ENCODE data around the gene OMP.
"Not testable (repeated sequence)": the region's sequence is repeated elsewhere in the genome, so short reads cannot be mapped to it uniquely, and the experiment has no call there.

The OMP gene

GRCh38 chr11:77102246-77103210 is at the start of gene OMP:
TSS of gene OMP (plus strand) at chr11:77102840. CDS start at chr11:77102840, 0 bp downstream.
- DNase-seq = no peak

DNA sequence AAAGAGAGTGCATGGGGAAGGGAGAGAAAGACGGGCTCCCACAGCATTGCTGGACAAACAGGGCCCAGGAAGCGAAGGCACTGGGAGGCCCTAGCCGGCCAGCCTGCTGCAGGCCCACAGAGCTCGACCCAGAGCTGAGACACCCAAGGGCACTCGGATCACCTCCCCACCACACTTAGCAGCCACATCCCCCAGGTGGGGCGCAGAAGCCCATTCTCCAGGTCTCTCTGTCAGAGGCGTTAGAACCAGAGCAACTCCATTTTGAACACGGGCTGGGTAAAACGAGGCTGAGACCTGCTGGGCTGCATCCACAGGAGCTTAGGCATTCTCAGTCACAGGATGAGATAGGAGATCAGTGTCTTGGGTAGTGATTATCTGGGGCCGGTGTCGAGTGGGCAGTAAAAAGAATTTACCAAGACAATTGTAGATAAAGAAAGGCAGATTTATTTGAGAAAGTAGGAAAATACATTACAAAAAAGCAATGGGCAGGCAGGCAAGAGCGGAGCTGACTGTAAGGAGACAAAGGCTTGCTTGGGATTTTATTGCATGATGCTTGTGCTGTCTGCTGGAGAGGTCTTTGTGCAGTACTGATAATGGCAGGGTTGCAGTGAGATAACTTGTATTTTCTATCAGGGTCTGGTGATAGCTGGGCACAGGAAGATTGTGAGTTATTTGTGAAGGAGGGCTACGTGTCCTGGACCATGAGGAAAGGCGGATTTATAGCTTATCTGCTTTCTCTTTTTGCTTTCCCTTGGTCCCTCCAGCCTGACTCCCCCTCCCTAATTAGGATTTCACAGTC is 49.2 kb upstream of the OMP start:
- no peak for DNase-seq

DNA sequence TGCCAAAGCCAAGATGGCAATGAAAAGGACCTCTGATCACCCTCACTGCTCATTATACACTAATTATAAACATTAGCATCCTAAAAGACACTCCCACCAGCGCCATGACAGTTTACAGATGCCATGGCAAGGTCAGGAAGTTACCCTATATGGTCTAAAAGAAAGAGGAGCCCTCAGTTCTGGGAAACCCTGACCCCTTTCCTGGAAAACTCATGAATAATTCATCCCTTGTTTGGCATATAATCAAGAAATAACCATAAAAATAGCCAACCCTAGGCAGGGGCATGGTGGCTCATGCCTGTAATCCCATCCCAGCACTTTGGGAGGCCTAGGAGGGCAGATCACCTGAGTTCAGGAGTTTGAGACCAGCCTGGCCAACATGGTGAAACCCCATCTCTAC is 48.6 kb upstream of the OMP start:
- peak; percentile 4 for DNase-seq

DNA sequence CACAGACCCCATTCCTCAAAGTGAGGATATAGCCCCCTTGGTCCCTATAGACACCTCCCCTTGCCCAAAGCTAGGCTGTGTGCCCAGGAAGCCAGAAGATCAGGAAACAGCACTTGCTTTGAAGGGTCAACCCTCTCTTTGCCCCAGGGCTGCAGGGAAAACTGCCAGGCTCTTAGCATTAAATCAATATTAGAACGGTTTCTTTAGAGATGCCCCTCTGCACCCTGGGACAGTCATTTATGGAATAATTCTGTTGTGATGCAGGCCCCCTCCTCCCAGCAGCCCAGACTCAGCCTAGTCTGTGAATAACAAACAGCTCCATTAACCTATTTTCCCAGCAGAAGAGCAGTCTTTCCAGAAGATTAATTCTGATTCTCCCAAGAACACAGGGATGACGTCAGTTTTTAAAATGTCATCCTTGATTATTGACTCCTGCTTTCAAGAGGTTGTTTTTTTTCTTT is 47.5 kb upstream of the OMP start:
- no peak for DNase-seq

- DNase-seq = no peak
These were observed 46.7 kb upstream of the OMP start for GRCh38 chr11:77055913-77056312.

- DNase-seq = no peak
These were observed 45.7 kb upstream of the OMP start for GRCh38 chr11:77056814-77057402.

- no peak for DNase-seq
These were observed 44.6 kb upstream of the OMP start for GRCh38 chr11:77057938-77058474.

GRCh38 chr11:77058900-77059299 is 43.7 kb upstream of the OMP start:
- DNase-seq = no peak

- DNase-seq = no peak
These were observed 42.8 kb upstream of the OMP start for GRCh38 chr11:77059806-77060205.

DNA sequence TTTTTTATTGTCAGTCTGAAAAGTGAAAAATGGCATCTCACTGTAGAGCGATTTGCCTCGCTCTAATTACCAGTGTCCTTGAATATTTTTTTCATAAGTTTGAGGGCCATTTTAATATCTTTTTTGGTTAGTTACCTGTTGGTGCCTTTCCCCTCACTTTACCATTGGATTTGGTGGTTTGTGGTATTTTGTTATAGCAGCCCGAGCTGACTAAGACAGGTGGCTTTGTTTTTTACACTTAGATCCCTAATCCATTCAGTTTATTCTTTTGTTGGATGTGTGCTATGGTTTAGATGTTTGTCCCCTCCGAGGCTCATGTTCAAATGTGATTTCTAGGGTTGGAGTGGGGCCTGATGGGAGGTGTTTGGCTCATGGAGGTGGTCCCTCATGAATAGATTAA is 42.4 kb upstream of the OMP start:
- DNase-seq = no peak

DNA sequence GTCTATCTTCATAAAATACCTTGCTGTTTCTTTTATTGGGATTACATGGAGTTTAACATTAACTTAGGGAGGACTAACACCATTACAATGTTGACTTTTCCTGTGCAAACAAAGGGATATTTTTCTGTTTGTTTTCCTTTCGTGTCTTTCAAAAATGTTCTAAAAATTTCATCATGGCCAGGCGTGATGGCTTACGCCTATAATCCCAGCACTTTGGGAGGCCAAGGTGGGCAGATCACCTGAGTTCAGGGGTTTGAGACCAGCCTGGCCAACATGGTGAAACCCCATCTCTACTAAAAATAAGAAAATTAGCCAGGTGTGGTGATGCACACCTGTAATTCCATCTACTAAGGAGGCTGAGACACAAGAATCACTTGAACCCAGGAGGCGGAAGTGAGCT is 41.4 kb upstream of the OMP start:
- DNase-seq = not testable (repeated sequence)

DNA sequence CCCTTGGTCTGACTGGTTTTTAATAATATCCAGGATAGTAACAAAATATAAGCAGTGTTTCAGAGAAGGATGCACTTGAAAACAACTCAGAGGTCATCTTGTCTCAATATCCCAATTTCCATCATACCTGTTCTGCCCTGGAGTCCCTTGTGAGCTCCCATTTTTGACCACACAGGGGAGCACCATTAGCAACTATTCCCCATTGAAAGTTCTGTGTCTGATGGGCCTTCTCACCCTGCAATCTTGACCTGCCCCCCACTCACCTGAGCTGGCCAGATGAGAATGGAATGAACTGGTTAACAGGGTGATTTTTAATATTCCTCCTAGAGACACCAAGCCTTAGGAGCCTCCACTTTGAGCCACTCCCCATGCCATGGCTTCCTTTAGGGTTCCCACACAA is 39.7 kb upstream of the OMP start:
- DNase-seq = no peak

- no peak for DNase-seq
These were observed 39.2 kb upstream of the OMP start for GRCh38 chr11:77063407-77063806.

DNA sequence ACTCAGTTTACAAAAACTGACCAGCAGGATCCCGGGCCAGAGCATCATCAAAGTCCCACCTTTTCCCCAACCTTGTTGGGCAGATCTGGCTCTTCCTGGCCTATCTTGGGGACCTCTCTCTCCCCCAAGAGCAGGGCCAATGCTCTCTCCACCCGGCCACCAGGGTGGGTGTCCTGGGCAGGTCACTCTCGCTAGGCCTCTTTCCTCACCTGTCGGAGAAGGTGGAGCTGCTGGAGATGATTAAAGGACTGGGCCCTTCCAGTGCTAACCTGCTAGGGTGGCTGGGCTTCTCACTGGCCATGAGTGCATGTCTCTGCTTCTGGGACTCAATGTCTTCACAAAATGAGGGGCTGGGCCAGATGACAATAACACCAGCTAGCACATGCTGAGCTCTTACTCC is 38.8 kb upstream of the OMP start:
- no peak for DNase-seq

DNA sequence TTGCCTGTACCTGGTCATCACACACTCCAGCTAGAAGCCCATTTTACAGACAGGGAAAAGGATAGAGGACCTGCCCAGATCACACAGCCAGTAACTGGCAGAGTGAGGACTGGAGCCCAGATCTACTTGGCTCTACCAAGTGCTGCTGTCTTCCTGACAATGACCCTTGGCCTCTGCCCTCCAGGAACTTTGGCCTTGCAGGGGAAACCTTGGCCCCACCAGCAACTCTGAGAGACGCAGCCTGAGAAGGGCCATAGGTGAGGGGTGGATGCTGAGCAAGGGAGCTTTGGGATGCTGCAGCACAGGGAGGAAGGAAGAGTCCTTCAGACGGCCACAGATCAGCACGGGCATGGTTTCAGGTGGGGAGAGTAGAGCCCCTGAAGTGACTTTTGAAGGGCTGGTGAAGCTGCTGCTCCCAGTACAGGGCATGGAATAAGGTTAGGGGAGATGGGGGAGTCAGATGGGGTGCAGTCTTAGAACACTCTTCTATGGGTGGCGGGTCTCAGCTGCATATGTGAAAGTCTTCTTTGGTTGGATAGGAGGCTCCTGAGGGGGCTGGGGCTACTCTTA is 37.9 kb upstream of the OMP start:
- DNase-seq = no peak

GRCh38 chr11:77065878-77066228 is 36.8 kb upstream of the OMP start:
- no peak for DNase-seq

DNA sequence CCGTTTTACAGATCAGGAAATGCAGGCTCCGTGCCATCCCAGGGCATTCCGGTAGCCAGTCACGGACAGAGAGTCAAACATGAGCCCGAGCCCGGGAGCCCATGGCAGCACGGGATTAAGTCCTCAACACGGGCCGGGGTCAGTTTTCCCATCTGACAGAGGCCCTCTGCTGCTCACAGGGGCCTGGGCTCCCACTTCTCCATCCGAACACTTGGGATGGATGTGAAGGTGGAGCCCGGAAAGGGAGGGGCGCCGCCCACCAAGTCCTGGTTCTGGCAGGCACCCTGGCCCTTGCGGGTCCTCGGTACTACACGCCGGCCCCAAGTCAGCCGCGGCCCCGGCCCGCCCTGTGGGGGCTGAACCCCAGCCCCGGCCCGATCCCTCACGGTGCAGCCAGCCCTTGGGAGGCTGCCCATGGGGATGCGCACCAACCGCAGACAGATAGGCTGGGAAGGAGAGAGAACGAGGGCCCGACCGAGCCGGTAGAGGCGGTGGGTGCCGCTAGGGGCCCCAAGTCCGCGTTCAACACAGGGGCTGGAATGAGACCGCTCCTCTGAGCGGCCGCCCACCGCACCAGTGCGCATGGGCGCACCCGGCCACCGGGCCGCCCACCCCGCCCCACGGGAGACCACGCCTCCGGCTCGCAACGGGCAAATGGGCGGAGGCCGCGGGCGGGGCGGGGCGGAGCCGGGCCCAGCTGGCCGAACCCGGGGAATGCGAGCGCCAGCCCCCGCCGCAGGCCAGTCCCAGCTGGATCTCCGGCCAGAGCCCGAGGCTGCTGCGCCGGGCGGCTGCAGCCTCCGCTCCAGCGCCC is 36.2 kb upstream of the OMP start, which contains the start of gene CAPN5:
Gene CAPN5, plus strand, starts transcription at position 743 of the 814 bp plus-strand sequence. CDS start 17,916 bp downstream, outside the sequence.
- DNase-seq = peak; percentile 31

- no peak for DNase-seq
These were observed 34.7 kb upstream of the OMP start for GRCh38 chr11:77067861-77068443.

DNA sequence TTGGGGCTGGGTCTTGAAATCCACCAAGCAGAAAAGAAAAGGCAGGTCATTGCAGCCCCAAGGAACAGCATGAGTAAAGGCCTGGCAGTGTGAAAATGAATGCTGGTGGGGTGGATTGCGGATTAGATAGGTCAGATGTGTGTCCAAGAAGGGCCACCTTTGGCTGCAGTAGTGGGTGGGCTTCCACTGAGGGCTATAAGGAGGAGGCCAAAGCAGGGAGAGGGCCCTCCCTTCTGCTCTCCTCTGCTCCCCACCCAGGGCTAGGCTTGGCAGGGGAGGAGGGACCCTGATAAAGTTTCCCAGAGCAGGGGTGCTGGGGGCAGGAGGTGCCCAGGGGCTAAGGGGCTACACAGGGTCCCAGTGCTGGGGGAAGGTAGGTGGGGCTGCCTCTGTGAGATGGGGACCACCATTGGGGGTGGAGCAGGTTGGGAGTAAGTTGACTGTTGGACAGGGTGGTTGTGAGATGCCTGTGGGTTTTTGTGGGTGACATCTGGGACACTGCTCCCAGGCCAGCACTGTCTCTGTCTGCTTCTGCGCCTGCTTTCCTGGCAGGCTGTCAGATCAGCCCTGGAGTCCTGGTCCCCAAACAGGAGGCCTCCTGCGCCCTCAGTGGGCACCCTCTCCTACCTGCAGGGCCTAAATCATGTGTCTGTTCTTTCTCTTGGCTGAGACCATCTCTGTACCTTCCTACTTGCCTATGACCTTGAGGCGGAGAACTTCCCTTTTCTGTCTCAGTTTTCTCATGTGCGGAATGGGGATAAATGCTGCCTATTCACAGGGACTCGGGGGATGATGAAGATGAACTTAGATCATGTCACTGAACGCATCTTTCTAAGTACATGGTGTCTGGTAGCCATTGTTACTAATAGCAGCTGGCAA is 33.9 kb upstream of the OMP start:
- DNase-seq = no peak

- DNase-seq = no peak
These were observed 33.2 kb upstream of the OMP start for GRCh38 chr11:77069336-77069968.

All from DMS 273 treated with DMSO at 0.1 percent for 48 hours (cell line).